ENCODE results near the gene LAGE3.

The LAGE3 gene

DNA sequence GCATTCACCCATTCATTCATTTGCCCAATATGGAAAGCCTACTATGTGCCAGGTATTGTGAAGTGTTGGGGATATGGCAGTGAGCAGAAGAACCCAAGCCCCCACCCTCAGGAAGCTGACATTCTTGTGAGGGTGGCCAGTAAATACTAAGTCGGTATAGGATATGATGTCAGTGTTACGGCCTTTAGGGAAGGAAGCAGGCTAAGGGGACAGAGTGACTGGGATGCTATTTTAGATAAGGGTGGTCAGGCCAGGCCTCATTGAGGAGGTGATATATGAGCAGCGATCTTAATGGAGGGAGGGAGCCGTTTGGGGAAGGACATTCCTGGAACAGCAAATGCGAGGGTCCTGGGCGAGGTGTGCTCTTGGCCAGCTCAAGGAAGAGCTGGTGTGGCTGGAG is 48.6 kb downstream of the LAGE3 start:
- TF ChIP-seq, protein P1, sequence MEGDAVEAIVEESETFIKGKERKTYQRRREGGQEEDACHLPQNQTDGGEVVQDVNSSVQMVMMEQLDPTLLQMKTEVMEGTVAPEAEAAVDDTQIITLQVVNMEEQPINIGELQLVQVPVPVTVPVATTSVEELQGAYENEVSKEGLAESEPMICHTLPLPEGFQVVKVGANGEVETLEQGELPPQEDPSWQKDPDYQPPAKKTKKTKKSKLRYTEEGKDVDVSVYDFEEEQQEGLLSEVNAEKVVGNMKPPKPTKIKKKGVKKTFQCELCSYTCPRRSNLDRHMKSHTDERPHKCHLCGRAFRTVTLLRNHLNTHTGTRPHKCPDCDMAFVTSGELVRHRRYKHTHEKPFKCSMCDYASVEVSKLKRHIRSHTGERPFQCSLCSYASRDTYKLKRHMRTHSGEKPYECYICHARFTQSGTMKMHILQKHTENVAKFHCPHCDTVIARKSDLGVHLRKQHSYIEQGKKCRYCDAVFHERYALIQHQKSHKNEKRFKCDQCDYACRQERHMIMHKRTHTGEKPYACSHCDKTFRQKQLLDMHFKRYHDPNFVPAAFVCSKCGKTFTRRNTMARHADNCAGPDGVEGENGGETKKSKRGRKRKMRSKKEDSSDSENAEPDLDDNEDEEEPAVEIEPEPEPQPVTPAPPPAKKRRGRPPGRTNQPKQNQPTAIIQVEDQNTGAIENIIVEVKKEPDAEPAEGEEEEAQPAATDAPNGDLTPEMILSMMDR (IDR thresholded peaks at IDR 0.05): no peak

DNA sequence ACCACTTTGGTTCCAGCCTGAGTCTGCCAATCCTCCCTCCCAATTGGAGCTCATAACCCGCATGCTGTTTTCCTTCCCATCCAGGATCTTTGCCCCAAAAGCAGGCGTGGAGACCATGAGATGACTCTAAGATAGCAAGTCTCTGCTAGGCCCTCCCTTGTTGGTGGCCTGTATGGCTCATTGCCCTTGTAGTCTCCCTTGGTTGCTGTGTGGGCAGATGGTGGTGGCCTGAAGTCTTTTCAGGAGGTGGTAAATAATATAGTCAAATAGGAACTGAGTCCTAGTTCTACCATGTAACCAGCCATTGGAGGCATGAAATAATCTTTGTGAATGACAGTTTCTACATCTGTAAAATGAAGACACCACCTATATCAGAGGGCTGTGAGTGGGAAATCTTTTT is 49.4 kb downstream of the LAGE3 start:
- TF ChIP-seq, protein P1 (IDR thresholded peaks at IDR 0.05): no peak

DNA sequence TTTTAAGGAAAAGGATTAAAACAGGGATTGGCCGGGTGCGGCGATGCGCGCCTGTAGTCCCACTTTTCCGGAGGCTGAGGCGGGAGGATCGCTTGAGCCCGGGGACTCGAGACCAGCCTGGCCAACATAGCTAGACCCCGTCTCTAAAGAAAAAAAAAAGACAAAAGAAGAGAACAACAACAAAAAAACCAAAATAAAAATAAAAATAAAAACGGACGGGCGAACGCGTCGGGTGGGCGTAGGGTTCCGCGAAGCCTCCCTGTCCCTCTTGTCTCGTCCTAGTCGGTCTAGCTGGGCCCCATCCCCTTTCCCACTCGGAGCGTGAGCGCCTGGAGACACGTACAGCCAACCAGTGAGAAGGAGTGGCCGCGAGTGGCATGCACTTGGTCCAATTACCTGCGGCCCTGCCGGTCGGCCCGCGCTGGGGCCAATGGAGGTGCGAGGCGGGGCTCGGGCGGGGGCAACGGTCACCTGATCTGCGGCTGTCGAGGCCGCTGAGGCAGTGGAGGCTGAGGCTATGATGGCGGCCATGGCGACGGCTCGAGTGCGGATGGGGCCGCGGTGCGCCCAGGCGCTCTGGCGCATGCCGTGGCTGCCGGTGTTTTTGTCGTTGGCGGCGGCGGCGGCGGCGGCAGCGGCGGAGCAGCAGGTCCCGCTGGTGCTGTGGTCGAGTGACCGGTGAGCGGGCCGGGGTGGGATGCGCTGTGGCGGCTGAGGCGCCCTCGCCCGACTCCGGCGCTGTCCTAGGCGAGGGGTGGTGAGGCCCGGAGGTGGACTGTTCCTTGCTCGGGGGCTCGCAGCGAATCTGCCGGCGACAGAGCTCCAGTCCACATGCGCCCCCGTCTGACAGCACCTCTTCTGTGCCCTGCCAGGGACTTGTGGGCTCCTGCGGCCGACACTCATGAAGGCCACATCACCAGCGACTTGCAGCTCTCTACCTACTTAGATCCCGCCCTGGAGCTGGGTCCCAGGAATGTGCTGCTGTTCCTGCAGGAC is 50.6 kb downstream of the LAGE3 start, which contains the start of gene ATP6AP1:
TSS of gene ATP6AP1 (plus strand) at position 502 of the 996 bp plus-strand sequence. CDS start at position 518, 16 bp downstream.
- TF ChIP-seq, protein P1 (IDR thresholded peaks at IDR 0.05): no peak
